Measurements from ENCODE around the gene MTOR. TPM values are rescaled to one million over a fixed set of nuclear protein-coding genes. Genes with fewer than 3 reads are reported as not detected.

Gene MTOR
- total RNA-seq, 1 donor from 2014 or later: 43.6 TPM

- no peak for DNase-seq (ENCODE audit: low read depth)
- H3K4me2 ChIP-seq (ENCODE audit: low read length): no peak overlapping the region
- H3K27me3 Mint-ChIP-seq (ENCODE audit: low read depth, unreplicated experiment): no peaks in the 10 kb centered on the region
- no peak overlapping the region for H2AFZ ChIP-seq (ENCODE audit: low read depth, low read length)
- H3K36me3 ChIP-seq (ENCODE audit: insufficient read depth, low read length): no peaks in the 10 kb centered on the region
- no peaks in the 10 kb centered on the region for H3K9me3 Mint-ChIP-seq (ENCODE audit: unreplicated experiment)
- H4K20me1 ChIP-seq (ENCODE audit: insufficient read depth, low read length): peaks cover 42% of the 10 kb centered on the region
- TF ChIP-seq EZH2 (IDR thresholded peaks at IDR 0.05; ENCODE audit: insufficient read depth, low read length): no peak
- TF ChIP-seq, protein P1, sequence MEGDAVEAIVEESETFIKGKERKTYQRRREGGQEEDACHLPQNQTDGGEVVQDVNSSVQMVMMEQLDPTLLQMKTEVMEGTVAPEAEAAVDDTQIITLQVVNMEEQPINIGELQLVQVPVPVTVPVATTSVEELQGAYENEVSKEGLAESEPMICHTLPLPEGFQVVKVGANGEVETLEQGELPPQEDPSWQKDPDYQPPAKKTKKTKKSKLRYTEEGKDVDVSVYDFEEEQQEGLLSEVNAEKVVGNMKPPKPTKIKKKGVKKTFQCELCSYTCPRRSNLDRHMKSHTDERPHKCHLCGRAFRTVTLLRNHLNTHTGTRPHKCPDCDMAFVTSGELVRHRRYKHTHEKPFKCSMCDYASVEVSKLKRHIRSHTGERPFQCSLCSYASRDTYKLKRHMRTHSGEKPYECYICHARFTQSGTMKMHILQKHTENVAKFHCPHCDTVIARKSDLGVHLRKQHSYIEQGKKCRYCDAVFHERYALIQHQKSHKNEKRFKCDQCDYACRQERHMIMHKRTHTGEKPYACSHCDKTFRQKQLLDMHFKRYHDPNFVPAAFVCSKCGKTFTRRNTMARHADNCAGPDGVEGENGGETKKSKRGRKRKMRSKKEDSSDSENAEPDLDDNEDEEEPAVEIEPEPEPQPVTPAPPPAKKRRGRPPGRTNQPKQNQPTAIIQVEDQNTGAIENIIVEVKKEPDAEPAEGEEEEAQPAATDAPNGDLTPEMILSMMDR (IDR thresholded peaks at IDR 0.05; ENCODE audit: insufficient read depth, low read depth, low read length): peak; percentile 16
- no peak overlapping the region for H3K4me3 ChIP-seq (ENCODE audit: insufficient read depth, low read depth, low read length)
- H3K36me3 Mint-ChIP-seq (ENCODE audit: low read depth, unreplicated experiment): peaks cover 7% of the 10 kb centered on the region
- H3K9me3 ChIP-seq (ENCODE audit: insufficient read depth, low read depth, low read length): no peaks in the 10 kb centered on the region
- H3K4me3 Mint-ChIP-seq (ENCODE audit: unreplicated experiment): no peak overlapping the region
- no peak overlapping the region for H3K9ac ChIP-seq (ENCODE audit: low read length)
- peaks cover 19% of the 10 kb centered on the region for H3K4me1 Mint-ChIP-seq (ENCODE audit: low read depth, unreplicated experiment)
- no peak for FAIRE-seq
- peak overlapping the region; percentile 20 for H3K27ac Mint-ChIP-seq (ENCODE audit: unreplicated experiment)
- H3K79me2 ChIP-seq (ENCODE audit: insufficient read depth, low read length): peaks cover 7% of the 10 kb centered on the region
- peaks cover 16% of the 10 kb centered on the region for H3K4me1 ChIP-seq (ENCODE audit: insufficient read depth, low read length)
- no peaks in the 10 kb centered on the region for H3K27me3 ChIP-seq (ENCODE audit: insufficient read depth, low read length)
- H3K27ac ChIP-seq (ENCODE audit: low read depth, low read length): no peak overlapping the region
Measured at GRCh38 chr1:11285883-11286734, 23.8 kb upstream of the MTOR start.

- DNase-seq (ENCODE audit: low read depth): no peak
- no peak overlapping the region for H3K4me3 ChIP-seq (ENCODE audit: insufficient read depth, low read depth, low read length)
- no peaks in the 10 kb centered on the region for H3K36me3 ChIP-seq (ENCODE audit: insufficient read depth, low read length)
- peaks cover 20% of the 10 kb centered on the region for H3K4me1 Mint-ChIP-seq (ENCODE audit: low read depth, unreplicated experiment)
- peaks cover 7% of the 10 kb centered on the region for H3K79me2 ChIP-seq (ENCODE audit: insufficient read depth, low read length)
- H3K36me3 Mint-ChIP-seq (ENCODE audit: low read depth, unreplicated experiment): peaks cover 4% of the 10 kb centered on the region
- H4K20me1 ChIP-seq (ENCODE audit: insufficient read depth, low read length): peaks cover 42% of the 10 kb centered on the region
- no peaks in the 10 kb centered on the region for H3K27me3 ChIP-seq (ENCODE audit: insufficient read depth, low read length)
- H3K4me1 ChIP-seq (ENCODE audit: insufficient read depth, low read length): peaks cover 16% of the 10 kb centered on the region
- no peak for FAIRE-seq
- H3K9me3 Mint-ChIP-seq (ENCODE audit: unreplicated experiment): no peaks in the 10 kb centered on the region
- TF ChIP-seq EZH2 (IDR thresholded peaks at IDR 0.05; ENCODE audit: insufficient read depth, low read length): no peak
- TF ChIP-seq, protein P1 (IDR thresholded peaks at IDR 0.05; ENCODE audit: insufficient read depth, low read depth, low read length): no peak
- H3K27ac ChIP-seq (ENCODE audit: low read depth, low read length): no peak overlapping the region
- H3K27me3 Mint-ChIP-seq (ENCODE audit: low read depth, unreplicated experiment): no peaks in the 10 kb centered on the region
- H3K9ac ChIP-seq (ENCODE audit: low read length): no peak overlapping the region
- H3K4me2 ChIP-seq (ENCODE audit: low read length): no peak overlapping the region
- H3K9me3 ChIP-seq (ENCODE audit: insufficient read depth, low read depth, low read length): no peaks in the 10 kb centered on the region
- H3K27ac Mint-ChIP-seq (ENCODE audit: unreplicated experiment): no peak overlapping the region
- H2AFZ ChIP-seq (ENCODE audit: low read depth, low read length): no peak overlapping the region
- no peak overlapping the region for H3K4me3 Mint-ChIP-seq (ENCODE audit: unreplicated experiment)
Measured at GRCh38 chr1:11284784-11285183, 22.4 kb upstream of the MTOR start.

- Mint-ChIP-seq H3K9me3 (ENCODE audit: unreplicated experiment) (no peaks in the 10 kb centered on the region), H3K4me3 (ENCODE audit: unreplicated experiment) (no peak overlapping the region), H3K4me1 (ENCODE audit: low read depth, unreplicated experiment) (peaks cover 16% of the 10 kb centered on the region), H3K36me3 (ENCODE audit: low read depth, unreplicated experiment) (peaks cover 3% of the 10 kb centered on the region), H3K27me3 (ENCODE audit: low read depth, unreplicated experiment) (no peaks in the 10 kb centered on the region), H3K27ac (ENCODE audit: unreplicated experiment) (no peak overlapping the region)
- Histone ChIP-seq H2AFZ (ENCODE audit: low read depth, low read length) (no peak overlapping the region), H3K27me3 (ENCODE audit: insufficient read depth, low read length) (no peaks in the 10 kb centered on the region), H3K4me3 (ENCODE audit: insufficient read depth, low read depth, low read length) (no peak overlapping the region), H3K9me3 (ENCODE audit: insufficient read depth, low read depth, low read length) (no peaks in the 10 kb centered on the region), H3K4me2 (ENCODE audit: low read length) (no peak overlapping the region), H3K27ac (ENCODE audit: low read depth, low read length) (no peak overlapping the region), H3K9ac (ENCODE audit: low read length) (no peak overlapping the region), H3K79me2 (ENCODE audit: insufficient read depth, low read length) (peaks cover 7% of the 10 kb centered on the region), H3K36me3 (ENCODE audit: insufficient read depth, low read length) (no peaks in the 10 kb centered on the region), H3K4me1 (ENCODE audit: insufficient read depth, low read length) (peaks cover 16% of the 10 kb centered on the region), H4K20me1 (ENCODE audit: insufficient read depth, low read length) (peaks cover 36% of the 10 kb centered on the region)
- no peak for TF ChIP-seq EZH2 (IDR thresholded peaks at IDR 0.05; ENCODE audit: insufficient read depth, low read length)
- TF ChIP-seq, protein P1 (IDR thresholded peaks at IDR 0.05; ENCODE audit: insufficient read depth, low read depth, low read length): no peak
- FAIRE-seq: no peak
- no peak for DNase-seq (ENCODE audit: low read depth)
Measured at GRCh38 chr1:11283151-11283550, 20.8 kb upstream of the MTOR start.
